Tongue (tissue), 2 donors: ENCODE results near the gene AAK1. TPM values are rescaled to one million over a fixed set of nuclear protein-coding genes. Genes with fewer than 3 reads are reported as not detected.

Source experiments
- DNase-seq: peaks from one replicate; pipeline ENCODE4 v3.0.0-alpha.2; 2015
- total RNA-seq: library from RNA; depleted of rRNA; stranded (reverse); fragments of >200 nt; gene quantifications from one replicate; pipeline ENCODE4 v1.2.3, GENCODE V29; 2014

AAK1 gene
- total RNA-seq, 1 donor from 2014 or later: 30.2 TPM

- no peak for DNase-seq
Observed at GRCh38 chr2:69489793-69490192, 153.7 kb downstream of the AAK1 start.

GRCh38 chr2:69483696-69484095, 159.8 kb downstream of the AAK1 start:
- peak; percentile 17 for DNase-seq

DNA sequence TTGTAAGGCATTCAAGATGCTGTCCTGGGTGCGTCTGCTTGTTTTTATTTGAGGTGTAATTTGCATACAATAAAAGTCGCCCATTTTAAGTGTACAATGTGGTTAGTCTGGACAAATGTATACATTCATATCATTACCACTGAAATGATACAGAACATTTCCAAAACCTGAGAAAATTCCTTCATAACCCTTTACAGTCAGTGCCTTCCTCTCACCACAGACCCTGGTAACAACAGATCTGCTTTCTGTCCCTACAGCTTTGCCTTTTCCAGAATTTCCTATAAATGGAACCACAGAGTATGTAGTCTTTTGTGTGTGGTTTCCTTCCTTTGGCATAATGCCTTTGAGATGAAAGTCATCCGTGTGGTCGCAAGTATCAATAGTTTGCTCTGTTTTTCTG, 160.5 kb downstream of the AAK1 start:
- no peak for DNase-seq

DNA sequence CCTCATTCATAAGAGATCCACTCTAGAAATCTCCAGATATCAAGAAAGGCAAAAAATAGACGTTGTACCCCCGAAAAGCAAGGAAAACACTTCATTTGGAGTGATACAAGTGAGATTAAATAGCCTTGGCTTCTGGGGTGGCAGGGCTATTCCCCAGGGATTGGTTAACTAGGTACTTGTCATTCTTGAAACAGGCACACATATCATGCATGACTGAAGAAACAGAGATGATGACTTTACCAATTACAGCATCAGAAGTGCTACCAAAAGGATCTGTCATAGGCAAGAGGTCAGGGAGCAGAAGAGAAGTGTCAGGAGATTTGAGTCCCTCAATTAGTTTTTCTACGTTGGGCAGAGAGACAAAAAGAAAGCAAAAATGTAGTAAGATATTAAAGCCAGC, 161.1 kb downstream of the AAK1 start:
- DNase-seq: no peak

DNA sequence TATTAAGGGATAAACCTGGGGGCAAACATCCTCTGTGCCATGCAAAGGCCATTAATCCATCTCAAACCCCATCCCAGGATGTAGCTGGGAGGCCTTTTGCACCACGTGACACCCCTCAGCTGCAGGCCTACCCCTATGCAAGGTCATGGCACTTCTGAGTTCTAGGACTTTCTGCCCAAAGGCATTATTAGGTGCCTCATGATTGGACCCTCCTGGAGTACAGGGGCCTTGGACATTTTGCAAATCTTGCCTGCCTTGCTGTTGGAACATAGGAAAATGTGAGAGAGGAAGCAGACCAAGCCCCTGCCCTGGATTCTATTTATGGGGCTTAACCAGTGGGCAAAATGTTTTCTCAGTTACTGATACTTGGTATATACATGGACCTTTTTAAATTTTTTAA, 162.1 kb downstream of the AAK1 start:
- no peak for DNase-seq

DNA sequence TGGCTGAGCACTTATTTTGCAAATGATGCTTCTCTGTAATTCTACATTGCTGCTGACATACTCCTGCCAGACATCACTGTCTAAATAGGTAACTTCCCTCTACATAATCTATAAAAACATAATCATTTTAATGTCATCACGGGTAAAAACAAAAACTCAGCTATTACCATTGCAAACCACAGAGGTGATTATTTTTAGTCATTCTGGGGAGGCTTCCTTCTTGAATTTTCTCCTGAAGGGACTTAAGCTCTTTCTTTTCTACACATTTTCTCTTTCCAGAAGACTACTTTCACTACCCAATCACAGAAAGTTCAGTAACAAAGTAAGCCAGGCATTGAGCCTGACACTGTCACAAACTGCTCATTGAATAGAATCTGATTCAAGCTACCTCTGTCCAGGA, 165.9 kb downstream of the AAK1 start:
- no peak for DNase-seq

DNA sequence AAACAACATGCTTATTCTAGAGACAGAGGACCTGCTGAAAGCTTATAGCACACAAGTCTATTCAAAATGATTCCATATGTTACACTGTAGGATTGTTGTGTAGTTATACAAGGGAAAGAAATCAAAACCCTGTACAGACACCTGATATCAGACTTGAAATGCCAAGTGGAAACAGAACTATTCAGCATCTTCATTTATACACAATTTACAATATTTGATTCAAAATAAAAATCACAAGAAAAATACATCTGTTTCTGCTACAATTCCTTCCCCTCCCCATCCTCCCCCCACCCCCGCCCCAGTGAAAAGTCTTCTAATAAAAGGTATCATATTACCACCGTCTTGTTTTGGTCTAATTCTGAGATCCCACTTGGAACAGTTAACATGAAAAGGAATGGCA, 168.9 kb downstream of the AAK1 start:
- no peak for DNase-seq

- DNase-seq: no peak
Observed at GRCh38 chr2:69471793-69472192, 171.7 kb downstream of the AAK1 start.

- no peak for DNase-seq
Observed at GRCh38 chr2:69470911-69471310, 172.6 kb downstream of the AAK1 start.

DNA sequence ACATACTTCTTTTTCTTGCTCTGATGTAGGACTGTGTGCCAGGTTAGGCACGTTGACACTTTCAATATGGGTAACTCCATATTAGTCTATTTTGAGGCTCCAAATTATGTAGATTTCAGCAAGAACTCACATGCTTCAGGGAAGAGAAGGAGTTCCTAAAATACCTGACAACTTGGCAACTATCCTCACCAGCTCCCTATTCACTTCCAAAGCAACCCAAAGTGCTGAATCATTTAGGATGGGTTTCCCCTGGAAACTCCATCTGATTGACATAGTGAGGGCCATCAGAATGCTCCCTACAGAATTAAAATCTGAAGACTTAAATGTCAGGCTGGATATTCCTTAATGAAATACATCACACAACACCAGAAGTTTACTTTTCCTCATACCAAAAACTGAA, 173.8 kb downstream of the AAK1 start:
- no peak for DNase-seq

DNA sequence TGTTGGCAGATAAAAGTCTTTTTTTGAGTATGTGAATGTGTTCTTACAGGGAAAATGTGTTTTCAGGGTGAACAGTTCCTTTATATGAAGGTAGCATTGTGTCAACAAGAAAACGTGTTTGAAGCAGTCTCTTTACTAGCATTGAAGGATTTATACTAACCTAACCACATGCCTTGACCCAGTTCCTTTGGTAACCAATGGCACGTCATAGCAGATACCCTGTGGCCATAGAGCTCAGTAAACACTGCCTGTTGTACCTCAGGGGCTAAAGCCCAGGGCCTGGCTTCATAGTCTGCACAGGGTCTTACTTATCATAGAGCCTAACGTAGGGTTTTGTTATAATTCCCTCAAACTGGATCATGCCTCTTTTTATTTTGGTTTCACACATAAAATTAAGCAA, 174.2 kb downstream of the AAK1 start:
- peak; percentile 27 for DNase-seq

DNA sequence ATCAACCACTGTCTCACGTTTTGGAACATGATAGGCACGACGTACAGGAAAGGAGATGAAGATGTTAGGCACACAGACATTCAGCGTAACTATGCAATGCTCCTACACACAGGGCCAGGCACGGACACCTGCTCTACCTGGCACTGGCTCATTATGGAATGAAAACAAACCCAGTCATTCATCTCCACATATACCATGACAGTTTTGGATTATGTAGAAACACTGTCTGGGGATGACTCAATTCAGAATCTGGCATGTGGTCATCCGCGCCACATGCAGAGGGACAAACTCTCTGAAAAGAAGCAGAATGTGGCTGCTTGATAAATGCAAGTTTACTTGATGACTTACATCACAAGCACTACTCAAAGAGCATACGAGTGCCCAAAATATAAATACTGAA, 176.8 kb downstream of the AAK1 start:
- no peak for DNase-seq

- peak; percentile 44 for DNase-seq
Observed at GRCh38 chr2:69465513-69466456, 177.8 kb downstream of the AAK1 start.

GRCh38 chr2:69464575-69464974, 179.0 kb downstream of the AAK1 start:
- peak; percentile 71 for DNase-seq

GRCh38 chr2:69462780-69463179, 180.8 kb downstream of the AAK1 start:
- no peak for DNase-seq

DNA sequence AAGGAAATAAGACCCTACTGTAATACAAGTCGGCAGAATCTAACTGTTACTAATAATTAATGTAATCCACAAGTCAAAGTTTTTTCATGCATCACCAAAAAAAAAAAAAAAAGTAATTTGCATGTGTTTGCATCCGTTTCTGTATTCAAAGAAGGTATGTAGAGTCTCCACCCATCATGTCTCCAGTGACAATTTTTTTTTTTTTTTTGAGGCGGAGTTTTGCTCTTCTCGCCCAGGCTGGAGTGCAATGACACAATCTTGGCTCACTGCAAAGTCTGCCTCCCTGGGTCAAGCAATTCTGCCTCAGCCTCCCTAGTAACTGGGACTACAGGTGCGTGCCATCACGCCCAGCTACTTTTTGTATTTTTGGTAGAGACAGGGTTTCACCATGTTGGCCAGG, 182.1 kb downstream of the AAK1 start:
- DNase-seq: no peak

GRCh38 chr2:69459936-69460335, 183.6 kb downstream of the AAK1 start:
- DNase-seq: no peak

DNA sequence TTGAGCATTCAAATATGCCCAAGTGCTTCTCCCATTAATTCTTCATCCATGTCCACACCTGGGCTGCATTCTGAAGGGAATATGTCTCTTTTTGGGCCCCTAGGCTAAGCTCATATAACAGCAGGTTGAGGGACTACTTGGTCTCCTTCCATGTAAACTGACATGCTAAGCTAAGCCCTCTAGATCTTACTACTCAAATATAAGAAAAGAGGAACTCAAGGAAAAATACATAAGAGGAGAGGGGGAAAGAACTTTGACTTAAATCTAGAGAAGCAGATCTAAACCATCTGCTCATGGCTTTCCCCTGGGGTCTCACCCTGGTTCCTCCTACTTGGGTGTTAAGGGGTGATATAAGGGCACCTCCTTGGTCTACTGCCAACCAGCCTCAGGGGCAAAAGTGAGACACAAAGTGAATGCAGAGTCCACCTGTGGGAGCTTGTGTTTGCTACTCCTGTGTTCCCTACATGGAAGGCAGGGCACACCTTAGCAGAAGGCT, 186.5 kb downstream of the AAK1 start:
- DNase-seq: no peak

- no peak for DNase-seq
Observed at GRCh38 chr2:69456154-69456553, 187.4 kb downstream of the AAK1 start.

- DNase-seq: no peak
Observed at GRCh38 chr2:69454976-69455375, 188.6 kb downstream of the AAK1 start.

DNA sequence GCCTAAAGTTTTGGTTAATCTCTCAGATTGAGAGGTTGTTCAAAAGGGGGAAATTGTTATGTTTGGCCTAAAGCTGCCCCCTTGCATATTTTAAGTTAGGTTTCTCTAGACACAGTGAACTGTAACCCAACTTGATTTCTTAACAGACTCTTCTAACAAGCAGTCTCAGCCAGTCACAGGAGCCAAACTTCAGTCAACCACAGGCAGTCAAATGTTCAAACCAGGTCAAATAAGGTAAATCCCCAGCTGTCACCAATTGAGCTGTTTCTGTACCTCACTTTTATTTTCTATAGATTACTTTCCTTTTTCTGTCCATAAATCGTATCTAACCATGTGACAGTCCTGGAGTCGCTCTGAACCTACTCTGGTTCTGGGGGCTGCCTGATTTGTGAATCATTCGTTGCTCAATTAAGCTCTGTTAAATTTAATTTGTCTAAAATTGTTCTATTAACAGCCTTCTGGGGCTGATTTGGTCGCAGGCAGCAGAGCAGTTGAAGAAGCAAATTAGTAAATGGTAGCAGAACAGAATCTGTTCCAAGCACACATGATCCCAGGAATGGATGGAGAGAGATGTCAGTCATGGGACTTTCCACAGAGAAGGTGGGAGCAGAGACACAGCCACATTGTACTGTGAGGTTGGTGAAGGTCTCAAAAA, 189.9 kb downstream of the AAK1 start:
- no peak for DNase-seq

GRCh38 chr2:69452687-69453086, 190.9 kb downstream of the AAK1 start:
- DNase-seq: no peak

- no peak for DNase-seq
Observed at GRCh38 chr2:69450735-69451416, 192.7 kb downstream of the AAK1 start.
